Skin of body (tissue), 2 donors: Measurements from ENCODE around the gene TNFAIP3. TPM values are rescaled to one million over a fixed set of nuclear protein-coding genes. Genes with fewer than 3 reads are reported as not detected.
"Not testable (repeated sequence)": the region's sequence is repeated elsewhere in the genome, so short reads cannot be mapped to it uniquely, and the experiment has no call there.

Experiments
- DNase-seq: peaks from one replicate; lab custom pipeline; 2025; lab: John Stamatoyannopoulos, UW
- total RNA-seq: library from RNA; depleted of rRNA; stranded (reverse); fragments of >200 nt; gene quantifications from one replicate; pipeline ENCODE4 v1.2.3, GENCODE V29; 2014

TNFAIP3 gene
- total RNA-seq, 1 donor from 2014 or later: 43.9 TPM

DNA sequence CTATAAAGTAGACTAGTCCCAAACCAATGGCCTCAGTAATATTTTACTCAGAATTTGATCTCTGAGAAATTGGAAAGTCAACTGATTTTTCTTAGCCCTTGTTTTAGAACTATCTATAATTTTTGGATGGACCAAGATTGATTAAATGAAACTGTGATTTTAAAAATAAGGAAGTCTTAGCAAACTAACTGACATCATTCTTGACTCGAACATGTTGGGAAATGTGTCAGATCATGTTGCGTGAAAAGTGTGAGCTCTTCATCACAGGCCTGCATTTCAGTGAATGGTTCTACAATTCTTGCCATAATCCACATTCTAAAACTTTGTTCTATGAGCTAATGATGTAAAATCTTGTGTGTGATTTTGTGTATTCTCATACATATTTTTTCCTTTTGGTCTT is 11.0 kb downstream of the TNFAIP3 start:
- DNase-seq: no peak

- no peak for DNase-seq
Observed at GRCh38 chr6:137878486-137879285, 11.6 kb downstream of the TNFAIP3 start.

- no peak for DNase-seq
Observed at GRCh38 chr6:137879299-137879698, 12.2 kb downstream of the TNFAIP3 start.

- no peak for DNase-seq
Observed at GRCh38 chr6:137879885-137880745, 13.1 kb downstream of the TNFAIP3 start.

DNA sequence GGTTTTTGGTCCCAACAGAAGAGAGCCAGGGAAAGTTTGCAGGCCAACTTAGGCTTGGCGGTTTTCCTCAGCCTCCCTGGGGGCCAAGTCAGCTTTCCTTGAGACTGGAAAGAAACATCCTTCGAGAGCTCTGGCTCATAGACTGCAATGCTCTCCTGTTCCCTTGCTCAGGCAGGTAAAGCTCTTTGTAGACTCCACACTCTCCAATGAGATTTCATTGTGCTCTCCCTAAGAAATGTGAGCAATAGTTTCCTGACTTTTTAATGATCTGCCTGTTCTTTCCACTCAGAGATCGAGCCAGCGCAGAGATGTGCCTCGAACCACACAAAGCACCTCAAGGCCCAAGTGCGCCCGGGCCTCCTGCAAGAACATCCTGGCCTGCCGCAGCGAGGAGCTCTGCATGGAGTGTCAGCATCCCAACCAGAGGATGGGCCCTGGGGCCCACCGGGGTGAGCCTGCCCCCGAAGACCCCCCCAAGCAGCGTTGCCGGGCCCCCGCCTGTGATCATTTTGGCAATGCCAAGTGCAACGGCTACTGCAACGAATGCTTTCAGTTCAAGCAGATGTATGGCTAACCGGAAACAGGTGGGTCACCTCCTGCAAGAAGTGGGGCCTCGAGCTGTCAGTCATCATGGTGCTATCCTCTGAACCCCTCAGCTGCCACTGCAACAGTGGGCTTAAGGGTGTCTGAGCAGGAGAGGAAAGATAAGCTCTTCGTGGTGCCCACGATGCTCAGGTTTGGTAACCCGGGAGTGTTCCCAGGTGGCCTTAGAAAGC is 13.9 kb downstream of the TNFAIP3 start:
- DNase-seq: no peak

GRCh38 chr6:137881522-137881886 is 14.4 kb downstream of the TNFAIP3 start:
- no peak for DNase-seq

DNA sequence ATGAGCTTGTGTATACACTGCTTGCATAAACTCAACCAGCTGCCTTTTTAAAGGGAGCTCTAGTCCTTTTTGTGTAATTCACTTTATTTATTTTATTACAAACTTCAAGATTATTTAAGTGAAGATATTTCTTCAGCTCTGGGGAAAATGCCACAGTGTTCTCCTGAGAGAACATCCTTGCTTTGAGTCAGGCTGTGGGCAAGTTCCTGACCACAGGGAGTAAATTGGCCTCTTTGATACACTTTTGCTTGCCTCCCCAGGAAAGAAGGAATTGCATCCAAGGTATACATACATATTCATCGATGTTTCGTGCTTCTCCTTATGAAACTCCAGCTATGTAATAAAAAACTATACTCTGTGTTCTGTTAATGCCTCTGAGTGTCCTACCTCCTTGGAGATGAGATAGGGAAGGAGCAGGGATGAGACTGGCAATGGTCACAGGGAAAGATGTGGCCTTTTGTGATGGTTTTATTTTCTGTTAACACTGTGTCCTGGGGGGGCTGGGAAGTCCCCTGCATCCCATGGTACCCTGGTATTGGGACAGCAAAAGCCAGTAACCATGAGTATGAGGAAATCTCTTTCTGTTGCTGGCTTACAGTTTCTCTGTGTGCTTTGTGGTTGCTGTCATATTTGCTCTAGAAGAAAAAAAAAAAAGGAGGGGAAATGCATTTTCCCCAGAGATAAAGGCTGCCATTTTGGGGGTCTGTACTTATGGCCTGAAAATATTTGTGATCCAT is 15.3 kb downstream of the TNFAIP3 start:
- DNase-seq: no peak

DNA sequence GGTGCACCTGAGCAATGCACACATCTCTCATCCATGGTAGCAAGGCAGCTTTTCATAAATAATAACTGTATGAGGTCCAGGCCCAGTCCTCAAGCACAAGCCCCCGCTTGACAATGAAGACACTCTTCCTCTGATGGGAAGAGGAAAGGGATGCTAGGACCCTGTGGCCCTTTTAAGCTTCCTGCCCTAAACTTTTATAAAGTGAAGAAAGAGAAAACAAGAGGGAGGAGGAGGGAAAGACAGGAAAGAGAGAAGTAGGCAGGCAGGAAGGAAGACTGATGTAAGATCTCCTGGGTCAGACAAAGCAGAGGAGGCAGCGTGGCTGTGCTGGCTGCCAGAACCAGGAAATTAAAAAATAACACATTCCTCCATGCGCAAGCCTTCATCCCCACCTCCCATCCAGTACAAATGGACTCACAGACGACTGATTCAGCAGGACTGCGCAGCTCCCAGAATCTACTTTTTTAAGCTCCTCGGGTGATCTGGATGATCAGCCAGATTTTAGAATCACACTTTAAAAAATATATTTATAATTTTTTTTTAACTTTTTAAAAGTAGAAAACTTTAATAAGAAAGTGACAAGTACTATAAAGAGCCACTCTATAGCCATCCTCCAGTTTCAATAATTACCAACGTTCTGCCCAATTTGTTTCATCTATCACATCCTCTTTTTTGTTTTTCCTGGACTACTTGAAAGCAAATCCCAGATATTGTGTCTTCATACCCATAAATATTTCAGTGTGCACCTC is 16.5 kb downstream of the TNFAIP3 start:
- DNase-seq: no peak

GRCh38 chr6:137884149-137884909 is 17.3 kb downstream of the TNFAIP3 start:
- DNase-seq: no peak

GRCh38 chr6:137884910-137885229 is 17.8 kb downstream of the TNFAIP3 start:
- not testable (repeated sequence) for DNase-seq

DNA sequence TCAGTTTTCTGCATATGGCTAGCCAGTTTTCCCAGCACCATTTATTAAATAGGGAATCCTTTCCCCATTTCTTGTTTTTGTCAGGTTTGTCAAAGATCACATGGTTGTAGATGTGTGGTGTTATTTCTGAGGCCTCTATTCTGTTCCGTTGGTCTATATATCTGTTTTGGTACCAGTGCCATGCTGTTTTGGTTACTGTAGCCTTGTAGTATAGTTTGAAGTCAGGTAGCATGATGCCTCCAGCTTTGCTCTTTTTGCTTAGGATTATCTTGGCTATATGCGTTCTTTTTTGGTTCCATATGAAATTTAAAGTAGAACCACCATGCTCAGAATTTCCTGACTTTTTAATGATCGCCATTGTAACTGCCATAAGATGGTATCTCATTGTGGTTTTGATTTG is 19.2 kb downstream of the TNFAIP3 start:
- not testable (repeated sequence) for DNase-seq

- no peak for DNase-seq
Observed at GRCh38 chr6:137890983-137891537, 24.0 kb downstream of the TNFAIP3 start.

DNA sequence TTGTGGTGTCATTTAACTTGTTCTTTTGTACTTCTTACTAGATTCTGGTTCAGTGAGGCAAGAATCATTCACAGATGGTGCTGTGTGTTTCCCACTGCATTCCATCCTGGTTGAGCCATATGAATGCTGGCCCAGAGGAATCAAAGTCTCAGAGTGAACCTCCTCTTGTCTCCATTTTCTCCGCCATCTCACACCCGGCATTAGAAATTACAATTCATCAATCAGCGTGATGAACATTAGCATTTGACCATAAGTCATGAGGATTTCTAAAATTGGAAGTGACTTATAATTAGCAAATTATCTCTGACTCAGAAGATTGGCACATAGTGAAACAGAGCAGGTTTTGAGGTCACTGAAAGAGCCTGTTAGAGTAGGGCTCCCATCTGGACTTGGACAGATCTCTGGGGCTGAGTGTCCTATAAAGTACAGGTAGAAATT is 25.2 kb downstream of the TNFAIP3 start:
- DNase-seq: no peak

DNA sequence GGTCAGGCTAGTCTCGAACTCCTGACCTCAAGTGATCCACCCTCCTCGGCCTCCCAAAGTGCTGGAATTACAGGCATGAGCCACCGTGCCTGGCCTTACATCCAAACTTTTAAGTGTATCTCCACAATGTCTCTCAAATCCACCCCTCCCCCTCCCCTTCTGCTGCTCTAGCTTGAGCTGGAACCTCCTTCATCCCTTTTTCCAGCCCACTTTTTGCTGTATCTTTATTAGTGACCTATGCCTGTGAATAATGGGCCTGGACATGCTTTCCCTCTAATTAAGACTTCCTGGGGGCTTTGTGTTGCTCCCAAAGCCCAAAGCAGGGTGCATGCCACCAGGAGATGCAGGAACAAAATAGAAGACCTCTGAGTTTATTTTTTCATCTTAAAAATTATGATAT is 26.1 kb downstream of the TNFAIP3 start:
- DNase-seq: no peak

DNA sequence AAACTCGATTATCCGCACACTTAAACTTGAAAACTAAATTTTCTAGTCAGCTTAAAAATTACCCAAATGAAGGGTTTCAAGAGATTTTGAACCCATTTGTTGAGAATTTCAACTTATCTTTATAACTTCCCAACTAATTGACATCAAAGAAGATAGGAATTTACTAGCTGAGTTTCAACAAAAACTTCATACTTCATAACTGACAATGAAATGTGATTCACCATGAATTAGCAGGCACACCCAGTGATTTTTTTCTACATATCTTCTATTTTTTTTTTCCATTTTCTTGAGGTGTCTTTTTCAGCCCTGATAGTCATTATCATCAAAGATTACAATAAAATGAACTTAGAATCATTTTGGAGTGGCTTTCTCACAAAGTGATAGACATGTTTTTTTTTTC is 26.7 kb downstream of the TNFAIP3 start:
- DNase-seq: no peak

DNA sequence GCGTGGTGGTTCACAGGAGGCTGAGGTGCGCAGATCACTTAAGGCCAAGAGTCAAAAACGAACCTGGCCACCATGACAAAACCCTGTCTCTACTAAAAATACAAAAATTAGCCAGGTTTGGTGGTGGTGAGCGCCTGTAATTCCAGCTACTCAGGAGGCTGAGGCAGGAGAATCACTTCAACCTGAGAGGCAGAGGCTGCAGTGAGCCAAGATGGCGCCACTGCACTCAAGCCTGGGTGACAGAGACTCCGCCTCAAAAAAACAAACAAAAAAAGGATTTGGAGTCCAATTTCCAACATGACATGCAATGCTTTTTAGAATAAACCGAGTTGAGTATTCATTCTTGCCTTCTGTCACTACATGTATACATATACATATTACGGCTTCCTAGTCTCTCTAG is 27.3 kb downstream of the TNFAIP3 start:
- DNase-seq: not testable (repeated sequence)

GRCh38 chr6:137894779-137895385 is 27.8 kb downstream of the TNFAIP3 start:
- DNase-seq: no peak

GRCh38 chr6:137896647-137897046 is 29.6 kb downstream of the TNFAIP3 start:
- no peak for DNase-seq

DNA sequence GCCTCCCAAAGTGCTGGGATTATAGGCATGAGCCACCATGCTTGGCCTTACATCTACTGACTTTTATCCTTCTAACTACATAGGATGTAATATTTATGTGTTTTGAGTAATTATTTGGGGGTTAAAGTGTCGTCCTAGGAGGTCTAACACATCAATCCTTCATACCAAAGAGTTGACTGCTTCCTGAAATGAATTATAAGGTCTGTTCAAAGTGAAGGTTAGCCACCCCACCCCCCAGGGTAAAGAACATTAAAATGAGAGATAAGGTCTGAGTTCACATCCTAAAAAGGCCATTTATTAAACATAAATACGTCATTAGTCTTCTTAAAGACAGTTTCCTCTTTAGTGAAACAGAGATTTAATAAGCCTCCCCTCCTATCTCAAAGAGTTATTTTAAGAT is 33.8 kb downstream of the TNFAIP3 start:
- no peak for DNase-seq
